ENCODE results near the gene IFNK.

The IFNK gene

DNA sequence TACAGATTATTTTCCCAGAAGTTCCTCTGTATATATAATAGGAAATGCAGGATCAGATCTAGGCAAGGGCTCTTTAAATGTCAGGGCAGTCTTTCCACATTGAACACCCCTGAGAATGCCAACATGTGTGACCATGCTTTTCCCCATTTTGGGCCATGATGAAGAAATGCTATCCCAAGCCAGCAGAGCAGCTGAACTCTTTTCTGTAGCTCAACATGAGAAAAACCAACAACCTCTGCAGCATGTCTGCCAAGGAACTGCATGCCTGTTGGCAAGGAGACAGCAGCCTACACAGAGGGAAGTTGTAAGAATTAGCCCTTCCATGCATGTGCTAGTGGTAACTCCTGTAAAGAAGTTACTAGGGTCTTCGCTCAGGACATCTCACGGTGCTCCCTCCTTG, 9.5 kb upstream of the IFNK start:
- H3K27me3 ChIP-seq (ENCODE audit: control insufficient read depth, low read length): peaks cover 3% of the 10 kb centered on the region; the same call in 1 of the 2 replicates
- no peak for TF ChIP-seq EZH2phosphoT487 (IDR thresholded peaks at IDR 0.05; ENCODE audit: borderline replicate concordance, low read length)
- TF ChIP-seq, protein P1, sequence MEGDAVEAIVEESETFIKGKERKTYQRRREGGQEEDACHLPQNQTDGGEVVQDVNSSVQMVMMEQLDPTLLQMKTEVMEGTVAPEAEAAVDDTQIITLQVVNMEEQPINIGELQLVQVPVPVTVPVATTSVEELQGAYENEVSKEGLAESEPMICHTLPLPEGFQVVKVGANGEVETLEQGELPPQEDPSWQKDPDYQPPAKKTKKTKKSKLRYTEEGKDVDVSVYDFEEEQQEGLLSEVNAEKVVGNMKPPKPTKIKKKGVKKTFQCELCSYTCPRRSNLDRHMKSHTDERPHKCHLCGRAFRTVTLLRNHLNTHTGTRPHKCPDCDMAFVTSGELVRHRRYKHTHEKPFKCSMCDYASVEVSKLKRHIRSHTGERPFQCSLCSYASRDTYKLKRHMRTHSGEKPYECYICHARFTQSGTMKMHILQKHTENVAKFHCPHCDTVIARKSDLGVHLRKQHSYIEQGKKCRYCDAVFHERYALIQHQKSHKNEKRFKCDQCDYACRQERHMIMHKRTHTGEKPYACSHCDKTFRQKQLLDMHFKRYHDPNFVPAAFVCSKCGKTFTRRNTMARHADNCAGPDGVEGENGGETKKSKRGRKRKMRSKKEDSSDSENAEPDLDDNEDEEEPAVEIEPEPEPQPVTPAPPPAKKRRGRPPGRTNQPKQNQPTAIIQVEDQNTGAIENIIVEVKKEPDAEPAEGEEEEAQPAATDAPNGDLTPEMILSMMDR (IDR thresholded peaks at IDR 0.05; ENCODE audit: low read depth, low read length, poor library complexity, severe bottlenecking): no peak

DNA sequence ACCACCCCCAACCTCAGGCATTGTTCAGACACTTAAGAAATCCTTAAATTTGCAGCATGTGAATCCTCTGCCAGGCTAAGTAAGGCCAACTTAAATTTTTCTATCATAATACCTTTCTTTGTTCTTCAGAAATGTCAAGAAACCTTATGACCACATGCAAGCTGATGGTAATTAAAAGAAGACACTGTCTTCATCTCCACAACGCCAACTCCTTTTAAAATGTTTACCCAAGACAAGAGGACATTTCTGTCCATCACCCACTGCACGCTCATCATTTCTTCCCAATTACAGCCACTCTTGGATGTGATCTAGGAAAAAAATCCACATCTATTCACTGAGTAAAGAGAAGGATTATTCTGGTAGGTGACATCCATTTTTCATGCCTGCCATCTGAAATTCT, 6.1 kb upstream of the IFNK start:
- Histone ChIP-seq H3K4me3 (ENCODE audit: low read length) (no peak overlapping the region), H3K27me3 (ENCODE audit: control insufficient read depth, low read length) (peaks cover 2% of the 10 kb centered on the region; the same call in 1 of the 2 replicates), H3K36me3 (ENCODE audit: control insufficient read depth, low read length) (no peaks in the 10 kb centered on the region), H3K9me3 (ENCODE audit: control insufficient read depth, insufficient read depth, low read length) (no peaks in the 10 kb centered on the region), H3K27ac (ENCODE audit: low read depth, low read length) (no peak overlapping the region), H3K79me2 (ENCODE audit: control insufficient read depth, low read length) (no peaks in the 10 kb centered on the region), H3K9me2 (replicated peaks; ENCODE audit: control insufficient read depth, low read length) (no peaks in the 10 kb centered on the region), H3F3A (ENCODE audit: control insufficient read depth, insufficient read depth) (no peaks in the 10 kb centered on the region), H4K20me1 (ENCODE audit: control insufficient read depth, insufficient read depth, low read depth, low read length) (no peaks in the 10 kb centered on the region), H3K4me1 (ENCODE audit: control insufficient read depth, low read length) (no peaks in the 10 kb centered on the region), H3K4me2 (ENCODE audit: low read length) (no peak overlapping the region)
- TF ChIP-seq, protein P1 (IDR thresholded peaks at IDR 0.05; ENCODE audit: low read depth, low read length, poor library complexity, severe bottlenecking): no peak
- TF ChIP-seq EZH2phosphoT487 (IDR thresholded peaks at IDR 0.05; ENCODE audit: borderline replicate concordance, low read length): no peak

More for the DNA sequence above, 9.5 kb upstream of the IFNK start:
- Histone ChIP-seq H3K4me1 (ENCODE audit: control insufficient read depth, low read length) (no peaks in the 10 kb centered on the region), H4K20me1 (ENCODE audit: control insufficient read depth, insufficient read depth, low read depth, low read length) (no peaks in the 10 kb centered on the region), H3K36me3 (ENCODE audit: control insufficient read depth, low read length) (no peaks in the 10 kb centered on the region), H3K4me3 (ENCODE audit: low read length) (no peak overlapping the region), H3F3A (ENCODE audit: control insufficient read depth, insufficient read depth) (no peaks in the 10 kb centered on the region), H3K79me2 (ENCODE audit: control insufficient read depth, low read length) (no peaks in the 10 kb centered on the region), H3K9me3 (ENCODE audit: control insufficient read depth, insufficient read depth, low read length) (no peaks in the 10 kb centered on the region), H3K9me2 (replicated peaks; ENCODE audit: control insufficient read depth, low read length) (no peaks in the 10 kb centered on the region), H3K27ac (ENCODE audit: low read depth, low read length) (no peak overlapping the region), H3K4me2 (ENCODE audit: low read length) (no peak overlapping the region)

DNA sequence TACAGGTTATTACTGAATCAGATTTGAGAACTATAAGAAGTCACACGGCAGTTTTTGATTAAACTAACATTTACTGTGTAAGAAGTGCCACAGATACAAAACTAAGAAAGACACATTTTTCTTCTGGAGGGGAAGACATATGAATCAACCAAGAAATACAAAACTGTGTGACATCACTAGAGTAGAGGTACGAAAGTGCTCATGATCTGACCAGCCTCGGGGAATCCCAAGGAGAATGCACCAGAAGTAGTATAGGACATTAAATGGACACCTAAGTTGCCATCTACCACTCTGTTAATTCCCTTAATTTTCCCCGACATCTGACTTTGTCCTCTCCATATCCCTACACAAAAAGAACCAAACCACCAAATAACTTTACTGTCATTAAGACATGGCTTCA, 5.3 kb upstream of the IFNK start:
- no peak overlapping the region for H3K4me3 ChIP-seq (ENCODE audit: low read length)
- H3K4me2 ChIP-seq (ENCODE audit: low read length): no peak overlapping the region
- no peaks in the 10 kb centered on the region for H3K36me3 ChIP-seq (ENCODE audit: control insufficient read depth, low read length)
- H3K27ac ChIP-seq (ENCODE audit: low read depth, low read length): no peak overlapping the region
- no peaks in the 10 kb centered on the region for H3K79me2 ChIP-seq (ENCODE audit: control insufficient read depth, low read length)
- no peak for TF ChIP-seq EZH2phosphoT487 (IDR thresholded peaks at IDR 0.05; ENCODE audit: borderline replicate concordance, low read length)
- TF ChIP-seq, protein P1 (IDR thresholded peaks at IDR 0.05; ENCODE audit: low read depth, low read length, poor library complexity, severe bottlenecking): no peak
- H3K4me1 ChIP-seq (ENCODE audit: control insufficient read depth, low read length): no peaks in the 10 kb centered on the region
- no peaks in the 10 kb centered on the region for H3F3A ChIP-seq (ENCODE audit: control insufficient read depth, insufficient read depth)
- no peaks in the 10 kb centered on the region for H3K9me2 ChIP-seq (replicated peaks; ENCODE audit: control insufficient read depth, low read length)
- H4K20me1 ChIP-seq (ENCODE audit: control insufficient read depth, insufficient read depth, low read depth, low read length): no peaks in the 10 kb centered on the region
- no peaks in the 10 kb centered on the region for H3K9me3 ChIP-seq (ENCODE audit: control insufficient read depth, insufficient read depth, low read length)
- no peaks in the 10 kb centered on the region; the same call in 1 of the 2 replicates for H3K27me3 ChIP-seq (ENCODE audit: control insufficient read depth, low read length)

Data from DOHH2 (cell line).